SK-N-SH treated with all-trans-retinoic acid at 6 μM for 48 hours (cell line): ENCODE measurements around the gene KPNB1.

Source experiments
- PATZ1 ChIP-seq: fragments of 250-450 bp; sonication (Bioruptor Pico); IDR thresholded peaks from 2 replicates; pipeline ENCODE4 v1.8.0; 2020; ENCODE audit warnings: mild to moderate bottlenecking, moderate library complexity, borderline replicate concordance
- ZNF8 ChIP-seq: fragments of 450-650 bp; formaldehyde crosslinking; IDR thresholded peaks from 2 replicates; pipeline ENCODE4 v1.5.0; 2020; ENCODE audit warnings: mild to moderate bottlenecking, moderate library complexity

- TF ChIP-seq PATZ1 (CRISPR knock-in tag) (no peak), ZNF8 (CRISPR knock-in tag) (no peak)
These were observed 51.9 kb downstream of the KPNB1 start for GRCh38 chr17:47701608-47702007.
